H1 (cell line): ENCODE results near the gene PTPRD.

Experiments
- ASH2L ChIP-seq: fragments of 200-600, 300-600 bp; sonication (generic); IDR thresholded peaks from one replicate; pipeline ENCODE4 v1.7.1; 2017; ENCODE audit warnings: low read length
- CTCF ChIP-seq, 3 experiments: IDR thresholded peaks; 1 replicate in 2 of 3; 2 replicates in 1 of 3; pipeline versions ENCODE4 v1.5.1 to v1.6.1; 2011; ENCODE audit warnings: low read length in 3 of 3, mild to moderate bottlenecking in 3 of 3, inconsistent platforms in 2 of 3, low read depth in 1 of 3, moderate library complexity in 1 of 3; ENCODE audit not compliant: insufficient read depth in 1 of 3; ENCODE audit errors: control extremely low read depth in 1 of 3
- EZH2 ChIP-seq: fragments of 200-600 bp; sonication (generic); IDR thresholded peaks from 2 replicates; pipeline ENCODE4 v1.7.1; 2012; ENCODE audit warnings: low read depth, mild to moderate bottlenecking, moderate library complexity, low read length, inconsistent platforms; ENCODE audit not compliant: severe bottlenecking
- MAFK ChIP-seq: IDR thresholded peaks from 2 replicates; pipeline ENCODE4 v1.6.1; 2012; ENCODE audit warnings: low read depth, mild to moderate bottlenecking, improper control_type of control experiment, low read length
- POLR2A ChIP-seq, 2 experiments: IDR thresholded peaks; 1 replicate in 1 of 2; 2 replicates in 1 of 2; pipeline ENCODE4 v1.6.1; 2011; ENCODE audit warnings: low read depth in 2 of 2, low read length in 2 of 2, mild to moderate bottlenecking in 2 of 2; ENCODE audit errors: control extremely low read depth in 1 of 2
- POLR2AphosphoS5 ChIP-seq: IDR thresholded peaks from 2 replicates; pipeline ENCODE4 v1.6.1; 2011; ENCODE audit warnings: low read depth, low read length
- RAD21 ChIP-seq, 2 experiments: IDR thresholded peaks in 1 of 2; conservative IDR thresholded peaks in 1 of 2; 2 replicates each; pipeline ENCODE4 v1.6.1; 2011; ENCODE audit warnings: low read depth in 2 of 2, low read length in 2 of 2, improper control_type of control experiment in 1 of 2, inconsistent platforms in 1 of 2, mild to moderate bottlenecking in 1 of 2, moderate library complexity in 1 of 2
- RFX5 ChIP-seq: IDR thresholded peaks from 2 replicates; pipeline ENCODE4 v1.6.1; 2011; ENCODE audit warnings: low read depth, low read length, improper control_type of control experiment, borderline replicate concordance
- SIX5 ChIP-seq: IDR thresholded peaks from 2 replicates; pipeline ENCODE4 v1.6.1; 2011; ENCODE audit warnings: mild to moderate bottlenecking, low read depth, low read length
- YY1 ChIP-seq: IDR thresholded peaks from 2 replicates; pipeline ENCODE4 v1.6.1; 2011; ENCODE audit warnings: low read depth, mild to moderate bottlenecking, low read length

GRCh38 chr9:9612755-9613154, 1000.0 kb downstream of the PTPRD start:
- TF ChIP-seq YY1 (no peak), POLR2A (IDR thresholded peaks at IDR 0.05; ENCODE audit: control extremely low read depth in 1 of 2, low read depth in 2 of 2, low read length in 2 of 2) (no peak), ASH2L (no peak), CTCF (IDR thresholded peaks at IDR 0.05; ENCODE audit: control extremely low read depth in 1 of 3, insufficient read depth in 1 of 3, low read depth in 1 of 3, low read length in 3 of 3) (no peak), MAFK (no peak), RFX5 (no peak), POLR2AphosphoS5 (no peak), RAD21 (IDR thresholded peaks at IDR 0.05 in 1 of 2, conservative IDR thresholded peaks at IDR 0.05 in 1 of 2; ENCODE audit: low read depth in 2 of 2, low read length in 2 of 2) (no peak), SIX5 (no peak), EZH2 (no peak)
